Stimulated activated CD8-positive, alpha-beta memory T cell treated with anti-CD3 and anti-CD28 coated beads, Interleukin-2, amount 100 ng/mL, for 1 hour (primary cell): ENCODE measurements around the gene ACD.
A peak's percentile ranks its signal among the peaks of the same experiment; 100 is the strongest.

Experiments
- DNase-seq, 2 donors: peaks; one replicate each; pipeline ENCODE4 v3.0.0-alpha.2; 2020; ENCODE audit warnings: low read depth in 2 of 2

Gene ACD

GRCh38 chr16:67675999-67676398 is 15.9 kb upstream of the ACD start:
- DNase-seq = no peak

- no peak for DNase-seq
These were observed 15.5 kb upstream of the ACD start for GRCh38 chr16:67675579-67675935.

- no peak for DNase-seq
These were observed 15.0 kb upstream of the ACD start for GRCh38 chr16:67674851-67675578.

GRCh38 chr16:67673712-67674580 is 13.9 kb upstream of the ACD start:
- no peak for DNase-seq

GRCh38 chr16:67672739-67673662 is 12.9 kb upstream of the ACD start:
- DNase-seq = no peak

GRCh38 chr16:67672306-67672705 is 12.2 kb upstream of the ACD start:
- no peak for DNase-seq

GRCh38 chr16:67669499-67670101 is 9.5 kb upstream of the ACD start:
- DNase-seq = no peak

- DNase-seq = no peak
These were observed 8.6 kb upstream of the ACD start for GRCh38 chr16:67668495-67669157.

- DNase-seq = peak; percentile 48 to 62
These were observed 7.9 kb upstream of the ACD start for GRCh38 chr16:67667817-67668494.

GRCh38 chr16:67667453-67667816 is 7.4 kb upstream of the ACD start:
- DNase-seq = no peak

- DNase-seq = peak; percentile 61 to 72
These were observed 6.7 kb upstream of the ACD start, which contains the start of the genes C16orf86 and ENKD1 for GRCh38 chr16:67666559-67667452. Gene C16orf86 (plus strand): TSS chr16:67666814. CDS start chr16:67666971, 157 bp downstream. Gene ENKD1 (minus strand): TSS chr16:67666750. CDS start chr16:67666442, 308 bp downstream.

GRCh38 chr16:67666032-67666551 is 6.0 kb upstream of the ACD start:
- no peak for DNase-seq

- DNase-seq = no peak
These were observed 5.5 kb upstream of the ACD start for GRCh38 chr16:67665598-67665997.

- no peak for DNase-seq
These were observed 4.8 kb upstream of the ACD start for GRCh38 chr16:67664871-67665270.

GRCh38 chr16:67664258-67664657 is 4.2 kb upstream of the ACD start:
- no peak for DNase-seq

- no peak for DNase-seq
These were observed 3.8 kb upstream of the ACD start for GRCh38 chr16:67663877-67664222.

- DNase-seq = no peak
These were observed 3.3 kb upstream of the ACD start for GRCh38 chr16:67663151-67663876.

- no peak for DNase-seq
These were observed 2.6 kb upstream of the ACD start for GRCh38 chr16:67662653-67663010.
